ENCODE results near the gene DPF3.

DNA sequence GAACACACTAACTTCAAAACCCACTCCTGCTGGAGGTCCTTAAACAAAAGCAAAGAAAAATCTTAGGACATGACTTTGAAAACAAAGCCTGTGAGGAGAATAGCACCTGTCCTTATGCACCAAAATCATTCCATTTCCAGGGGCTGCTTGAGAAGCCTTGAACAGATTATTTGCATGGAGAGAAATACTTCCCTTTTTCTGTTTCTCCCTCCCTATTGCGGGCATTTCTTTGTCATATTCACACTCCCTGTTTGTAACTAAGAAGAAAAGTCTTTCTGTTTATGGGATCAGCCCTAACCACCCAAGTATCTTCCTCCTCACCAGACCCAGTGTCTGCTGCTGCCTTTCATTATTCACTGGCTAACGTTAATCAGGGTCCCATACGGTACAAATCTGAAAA, 218.8 kb downstream of the DPF3 start:
- TF ChIP-seq ZNF367 (CRISPR knock-in tag; IDR thresholded peaks at IDR 0.05; ENCODE audit: borderline replicate concordance) (no peak), POLR2A (IDR thresholded peaks at IDR 0.05; ENCODE audit: insufficient read depth in 1 of 2, low read depth in 2 of 2, low read length in 2 of 2) (no peak), HIVEP1 (CRISPR knock-in tag; IDR thresholded peaks at IDR 0.05) (no peak), BHLHE40 (IDR thresholded peaks at IDR 0.05; ENCODE audit: low read length) (no peak), ZNF263 (CRISPR knock-in tag; IDR thresholded peaks at IDR 0.05) (no peak), FOSL1 (CRISPR knock-in tag; IDR thresholded peaks at IDR 0.05; ENCODE audit: borderline replicate concordance) (no peak), MEF2D (CRISPR knock-in tag; IDR thresholded peaks at IDR 0.05) (no peak)
- TF ChIP-seq, protein P1, sequence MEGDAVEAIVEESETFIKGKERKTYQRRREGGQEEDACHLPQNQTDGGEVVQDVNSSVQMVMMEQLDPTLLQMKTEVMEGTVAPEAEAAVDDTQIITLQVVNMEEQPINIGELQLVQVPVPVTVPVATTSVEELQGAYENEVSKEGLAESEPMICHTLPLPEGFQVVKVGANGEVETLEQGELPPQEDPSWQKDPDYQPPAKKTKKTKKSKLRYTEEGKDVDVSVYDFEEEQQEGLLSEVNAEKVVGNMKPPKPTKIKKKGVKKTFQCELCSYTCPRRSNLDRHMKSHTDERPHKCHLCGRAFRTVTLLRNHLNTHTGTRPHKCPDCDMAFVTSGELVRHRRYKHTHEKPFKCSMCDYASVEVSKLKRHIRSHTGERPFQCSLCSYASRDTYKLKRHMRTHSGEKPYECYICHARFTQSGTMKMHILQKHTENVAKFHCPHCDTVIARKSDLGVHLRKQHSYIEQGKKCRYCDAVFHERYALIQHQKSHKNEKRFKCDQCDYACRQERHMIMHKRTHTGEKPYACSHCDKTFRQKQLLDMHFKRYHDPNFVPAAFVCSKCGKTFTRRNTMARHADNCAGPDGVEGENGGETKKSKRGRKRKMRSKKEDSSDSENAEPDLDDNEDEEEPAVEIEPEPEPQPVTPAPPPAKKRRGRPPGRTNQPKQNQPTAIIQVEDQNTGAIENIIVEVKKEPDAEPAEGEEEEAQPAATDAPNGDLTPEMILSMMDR (CRISPR knock-in tag; IDR thresholded peaks at IDR 0.05), result no peak
- TF ChIP-seq, protein P2, sequence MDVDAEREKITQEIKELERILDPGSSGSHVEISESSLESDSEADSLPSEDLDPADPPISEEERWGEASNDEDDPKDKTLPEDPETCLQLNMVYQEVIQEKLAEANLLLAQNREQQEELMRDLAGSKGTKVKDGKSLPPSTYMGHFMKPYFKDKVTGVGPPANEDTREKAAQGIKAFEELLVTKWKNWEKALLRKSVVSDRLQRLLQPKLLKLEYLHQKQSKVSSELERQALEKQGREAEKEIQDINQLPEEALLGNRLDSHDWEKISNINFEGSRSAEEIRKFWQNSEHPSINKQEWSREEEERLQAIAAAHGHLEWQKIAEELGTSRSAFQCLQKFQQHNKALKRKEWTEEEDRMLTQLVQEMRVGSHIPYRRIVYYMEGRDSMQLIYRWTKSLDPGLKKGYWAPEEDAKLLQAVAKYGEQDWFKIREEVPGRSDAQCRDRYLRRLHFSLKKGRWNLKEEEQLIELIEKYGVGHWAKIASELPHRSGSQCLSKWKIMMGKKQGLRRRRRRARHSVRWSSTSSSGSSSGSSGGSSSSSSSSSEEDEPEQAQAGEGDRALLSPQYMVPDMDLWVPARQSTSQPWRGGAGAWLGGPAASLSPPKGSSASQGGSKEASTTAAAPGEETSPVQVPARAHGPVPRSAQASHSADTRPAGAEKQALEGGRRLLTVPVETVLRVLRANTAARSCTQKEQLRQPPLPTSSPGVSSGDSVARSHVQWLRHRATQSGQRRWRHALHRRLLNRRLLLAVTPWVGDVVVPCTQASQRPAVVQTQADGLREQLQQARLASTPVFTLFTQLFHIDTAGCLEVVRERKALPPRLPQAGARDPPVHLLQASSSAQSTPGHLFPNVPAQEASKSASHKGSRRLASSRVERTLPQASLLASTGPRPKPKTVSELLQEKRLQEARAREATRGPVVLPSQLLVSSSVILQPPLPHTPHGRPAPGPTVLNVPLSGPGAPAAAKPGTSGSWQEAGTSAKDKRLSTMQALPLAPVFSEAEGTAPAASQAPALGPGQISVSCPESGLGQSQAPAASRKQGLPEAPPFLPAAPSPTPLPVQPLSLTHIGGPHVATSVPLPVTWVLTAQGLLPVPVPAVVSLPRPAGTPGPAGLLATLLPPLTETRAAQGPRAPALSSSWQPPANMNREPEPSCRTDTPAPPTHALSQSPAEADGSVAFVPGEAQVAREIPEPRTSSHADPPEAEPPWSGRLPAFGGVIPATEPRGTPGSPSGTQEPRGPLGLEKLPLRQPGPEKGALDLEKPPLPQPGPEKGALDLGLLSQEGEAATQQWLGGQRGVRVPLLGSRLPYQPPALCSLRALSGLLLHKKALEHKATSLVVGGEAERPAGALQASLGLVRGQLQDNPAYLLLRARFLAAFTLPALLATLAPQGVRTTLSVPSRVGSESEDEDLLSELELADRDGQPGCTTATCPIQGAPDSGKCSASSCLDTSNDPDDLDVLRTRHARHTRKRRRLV (CRISPR knock-in tag; IDR thresholded peaks at IDR 0.05), result no peak
- TF ChIP-seq, protein P3, sequence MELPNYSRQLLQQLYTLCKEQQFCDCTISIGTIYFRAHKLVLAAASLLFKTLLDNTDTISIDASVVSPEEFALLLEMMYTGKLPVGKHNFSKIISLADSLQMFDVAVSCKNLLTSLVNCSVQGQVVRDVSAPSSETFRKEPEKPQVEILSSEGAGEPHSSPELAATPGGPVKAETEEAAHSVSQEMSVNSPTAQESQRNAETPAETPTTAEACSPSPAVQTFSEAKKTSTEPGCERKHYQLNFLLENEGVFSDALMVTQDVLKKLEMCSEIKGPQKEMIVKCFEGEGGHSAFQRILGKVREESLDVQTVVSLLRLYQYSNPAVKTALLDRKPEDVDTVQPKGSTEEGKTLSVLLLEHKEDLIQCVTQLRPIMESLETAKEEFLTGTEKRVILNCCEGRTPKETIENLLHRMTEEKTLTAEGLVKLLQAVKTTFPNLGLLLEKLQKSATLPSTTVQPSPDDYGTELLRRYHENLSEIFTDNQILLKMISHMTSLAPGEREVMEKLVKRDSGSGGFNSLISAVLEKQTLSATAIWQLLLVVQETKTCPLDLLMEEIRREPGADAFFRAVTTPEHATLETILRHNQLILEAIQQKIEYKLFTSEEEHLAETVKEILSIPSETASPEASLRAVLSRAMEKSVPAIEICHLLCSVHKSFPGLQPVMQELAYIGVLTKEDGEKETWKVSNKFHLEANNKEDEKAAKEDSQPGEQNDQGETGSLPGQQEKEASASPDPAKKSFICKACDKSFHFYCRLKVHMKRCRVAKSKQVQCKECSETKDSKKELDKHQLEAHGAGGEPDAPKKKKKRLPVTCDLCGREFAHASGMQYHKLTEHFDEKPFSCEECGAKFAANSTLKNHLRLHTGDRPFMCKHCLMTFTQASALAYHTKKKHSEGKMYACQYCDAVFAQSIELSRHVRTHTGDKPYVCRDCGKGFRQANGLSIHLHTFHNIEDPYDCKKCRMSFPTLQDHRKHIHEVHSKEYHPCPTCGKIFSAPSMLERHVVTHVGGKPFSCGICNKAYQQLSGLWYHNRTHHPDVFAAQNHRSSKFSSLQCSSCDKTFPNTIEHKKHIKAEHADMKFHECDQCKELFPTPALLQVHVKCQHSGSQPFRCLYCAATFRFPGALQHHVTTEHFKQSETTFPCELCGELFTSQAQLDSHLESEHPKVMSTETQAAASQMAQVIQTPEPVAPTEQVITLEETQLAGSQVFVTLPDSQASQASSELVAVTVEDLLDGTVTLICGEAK (IDR thresholded peaks at IDR 0.05), result no peak
- TF ChIP-seq, protein P3 (CRISPR knock-in tag; IDR thresholded peaks at IDR 0.05), result no peak
- TF ChIP-seq, protein P4, sequence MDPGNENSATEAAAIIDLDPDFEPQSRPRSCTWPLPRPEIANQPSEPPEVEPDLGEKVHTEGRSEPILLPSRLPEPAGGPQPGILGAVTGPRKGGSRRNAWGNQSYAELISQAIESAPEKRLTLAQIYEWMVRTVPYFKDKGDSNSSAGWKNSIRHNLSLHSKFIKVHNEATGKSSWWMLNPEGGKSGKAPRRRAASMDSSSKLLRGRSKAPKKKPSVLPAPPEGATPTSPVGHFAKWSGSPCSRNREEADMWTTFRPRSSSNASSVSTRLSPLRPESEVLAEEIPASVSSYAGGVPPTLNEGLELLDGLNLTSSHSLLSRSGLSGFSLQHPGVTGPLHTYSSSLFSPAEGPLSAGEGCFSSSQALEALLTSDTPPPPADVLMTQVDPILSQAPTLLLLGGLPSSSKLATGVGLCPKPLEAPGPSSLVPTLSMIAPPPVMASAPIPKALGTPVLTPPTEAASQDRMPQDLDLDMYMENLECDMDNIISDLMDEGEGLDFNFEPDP (CRISPR knock-in tag; conservative IDR thresholded peaks at IDR 0.05), result no peak
